Stimulated activated CD8-positive, alpha-beta memory T cell treated with anti-CD3 and anti-CD28 coated beads, Interleukin-15, amount 100 ng/mL, for 1 hour (primary cell): Measurements from ENCODE around the gene CD276.

Experiments used
- DNase-seq: peaks from one replicate; pipeline ENCODE4 v3.0.0-alpha.2; 2020; ENCODE audit warnings: low read depth

CD276 gene

GRCh38 chr15:73747847-73748590, 63.8 kb downstream of the CD276 start:
- DNase-seq: no peak

- no peak for DNase-seq
Measured at GRCh38 chr15:73748730-73749129, 64.5 kb downstream of the CD276 start.

DNA sequence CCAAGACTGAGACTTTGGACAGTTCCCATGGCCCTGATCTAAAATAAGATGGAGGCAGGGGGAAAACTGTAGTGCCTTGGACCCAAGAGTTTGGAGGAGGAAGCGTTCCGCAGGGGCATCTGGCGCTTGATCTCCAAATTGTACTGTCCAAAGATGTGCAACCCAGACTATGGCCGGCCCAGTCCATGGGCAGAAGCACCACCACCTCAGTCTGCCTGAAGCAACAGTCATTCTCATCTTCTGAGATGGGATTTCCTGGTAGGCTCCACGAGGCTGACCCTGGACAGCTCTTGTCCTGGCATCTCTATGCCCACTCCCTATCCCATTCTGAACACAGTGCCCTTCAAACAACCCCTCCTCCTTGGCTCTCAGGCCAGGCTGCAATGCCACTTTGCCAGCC, 65.3 kb downstream of the CD276 start:
- DNase-seq: no peak

DNA sequence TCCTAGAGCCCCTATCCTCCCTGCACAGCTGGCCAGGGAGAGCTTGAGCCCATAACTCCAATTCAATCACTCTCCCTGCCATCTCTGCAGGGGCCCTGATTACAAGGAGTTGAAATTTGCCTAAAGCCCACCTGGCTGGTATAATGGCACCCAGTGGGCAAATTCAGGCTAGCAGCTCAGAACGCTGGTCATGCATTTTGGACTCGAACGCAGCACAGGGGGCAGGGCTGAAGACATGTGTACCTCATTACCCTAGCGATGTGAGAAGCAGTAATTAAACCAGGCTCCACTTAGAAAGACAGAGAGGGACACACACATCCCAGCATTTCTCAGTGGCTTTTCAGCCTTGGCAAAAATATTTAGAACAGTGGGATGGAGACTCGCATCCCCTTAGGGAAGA, 65.8 kb downstream of the CD276 start:
- DNase-seq: no peak

DNA sequence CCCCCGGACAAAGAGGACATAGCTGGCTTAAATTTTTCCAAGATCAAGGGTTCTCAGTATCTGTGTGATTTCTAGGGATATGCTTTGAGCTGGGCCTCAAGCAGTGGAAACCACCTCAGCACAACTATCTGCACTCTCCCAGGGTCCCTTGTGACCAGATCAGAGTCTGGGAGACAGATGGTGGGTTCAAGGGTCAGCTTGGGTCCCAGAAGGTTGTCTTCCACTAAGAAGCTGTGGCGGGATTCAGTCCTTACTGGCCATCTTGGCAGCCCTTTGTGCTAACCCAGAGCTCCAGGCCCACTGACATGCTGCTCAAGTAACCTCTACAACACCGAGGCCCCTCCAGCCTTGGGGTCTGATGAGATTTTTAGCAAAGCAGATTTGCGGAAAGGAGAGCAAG, 66.3 kb downstream of the CD276 start:
- no peak for DNase-seq

DNA sequence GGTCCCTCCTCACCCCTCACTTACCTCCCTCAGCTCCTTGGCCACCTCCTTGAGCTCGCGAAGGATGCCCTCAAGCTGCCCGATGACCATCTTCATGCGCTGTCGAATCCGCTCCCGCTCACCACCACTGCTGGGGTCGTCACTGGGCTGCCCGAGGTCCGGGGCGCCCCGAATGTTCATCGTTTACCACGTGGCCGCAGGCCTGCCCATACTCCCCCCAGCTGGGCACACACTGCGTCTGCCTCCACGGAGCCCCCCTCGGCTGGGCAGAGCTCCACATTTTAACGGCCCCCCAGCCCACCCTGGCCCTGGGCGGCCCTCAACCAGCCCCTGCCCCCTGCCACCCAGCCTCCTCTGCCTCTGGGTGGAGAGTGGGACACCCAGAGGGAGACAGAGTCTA, 66.8 kb downstream of the CD276 start:
- DNase-seq: no peak

- DNase-seq: no peak
Measured at GRCh38 chr15:73751511-73751898, 67.3 kb downstream of the CD276 start.

- DNase-seq: no peak
Measured at GRCh38 chr15:73751899-73752805, 68.0 kb downstream of the CD276 start.

DNA sequence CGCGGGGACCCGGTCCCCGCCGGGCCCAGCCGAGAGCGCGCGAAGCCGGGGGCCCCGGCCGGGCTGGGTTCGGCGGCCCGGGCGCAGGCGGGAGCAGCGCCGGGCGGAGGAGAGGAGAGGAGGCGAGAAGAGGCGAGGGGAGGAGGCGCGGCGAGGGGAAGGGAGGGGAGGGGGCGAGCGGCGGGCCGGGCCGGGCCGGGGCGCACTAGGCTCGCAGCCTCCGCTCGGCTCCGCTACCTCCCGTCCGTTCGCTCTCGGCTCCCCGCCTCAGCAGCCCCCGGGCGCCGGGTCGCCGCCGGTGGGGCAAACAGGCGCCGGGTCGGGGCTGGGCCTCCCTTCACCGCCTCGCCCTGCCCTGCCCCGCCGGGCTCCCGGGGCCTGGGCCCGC, 68.6 kb downstream of the CD276 start:
- no peak for DNase-seq

- DNase-seq: no peak
Measured at GRCh38 chr15:73753250-73754130, 69.3 kb downstream of the CD276 start, which contains the start of gene INSYN1. Gene INSYN1, minus strand, starts transcription at chr15:73753351. Its CDS starts 2,221 bp downstream, at chr15:73751130.

- no peak for DNase-seq
Measured at GRCh38 chr15:73754461-73754860, 70.3 kb downstream of the CD276 start.

- DNase-seq: no peak
Measured at GRCh38 chr15:73755481-73755880, 71.3 kb downstream of the CD276 start.

DNA sequence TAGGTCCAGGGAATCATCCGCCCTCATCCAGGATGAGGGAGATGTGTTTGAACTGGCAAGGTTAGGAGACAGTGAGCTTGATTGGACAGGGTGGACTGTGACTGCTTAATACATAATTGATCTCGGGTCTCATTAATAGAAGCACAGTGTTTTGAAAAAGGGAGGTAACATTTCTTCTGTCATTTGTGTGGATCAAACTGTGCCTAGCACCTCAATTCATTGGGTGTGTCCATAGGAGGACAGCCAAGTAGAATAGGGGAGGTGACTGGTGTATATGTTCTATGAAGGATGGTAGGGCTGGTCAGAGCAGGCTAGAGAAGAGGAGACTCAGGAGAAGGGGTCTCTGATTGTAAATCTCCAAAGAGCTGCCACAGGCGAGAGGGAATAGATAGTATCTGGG, 71.8 kb downstream of the CD276 start:
- no peak for DNase-seq

DNA sequence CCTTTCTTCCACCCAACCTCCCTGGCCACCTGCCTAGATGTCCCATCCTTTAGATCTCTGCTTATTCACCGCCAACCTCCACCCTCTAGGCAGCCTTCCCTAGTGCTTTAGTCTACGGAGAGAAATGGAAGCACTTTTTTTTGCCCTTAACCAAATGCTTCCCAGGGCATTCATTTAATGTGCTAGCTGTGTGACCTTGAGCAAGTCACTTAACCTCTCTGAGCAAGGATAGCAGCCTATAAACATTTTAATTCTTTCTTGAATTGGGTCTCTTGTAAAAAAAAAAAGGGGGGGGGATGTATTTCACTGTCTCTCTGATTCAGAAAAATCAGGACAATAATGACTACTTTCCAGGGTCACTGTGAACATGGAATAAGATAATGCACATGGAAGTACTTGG, 72.2 kb downstream of the CD276 start:
- no peak for DNase-seq

- no peak for DNase-seq
Measured at GRCh38 chr15:73756947-73757513, 72.8 kb downstream of the CD276 start.

- DNase-seq: no peak
Measured at GRCh38 chr15:73757571-73757970, 73.4 kb downstream of the CD276 start.

GRCh38 chr15:73758461-73758860, 74.3 kb downstream of the CD276 start:
- DNase-seq: no peak

- no peak for DNase-seq
Measured at GRCh38 chr15:73760330-73761329, 76.4 kb downstream of the CD276 start.

GRCh38 chr15:73763931-73764330, 79.7 kb downstream of the CD276 start:
- DNase-seq: no peak
